H1 (cell line): ENCODE results near the gene RAD51B. TPM values are rescaled to one million over a fixed set of nuclear protein-coding genes. Genes with fewer than 3 reads are reported as not detected.

ENCODE experiments used
- CEBPB ChIP-seq: IDR thresholded peaks from 2 replicates; pipeline ENCODE4 v1.6.1; 2012; ENCODE audit warnings: low read depth, low read length
- KDM1A ChIP-seq: fragments of 200-600, 300-600 bp; sonication (generic); IDR thresholded peaks from 2 replicates; pipeline ENCODE4 v1.7.1; 2016; ENCODE audit warnings: mild to moderate bottlenecking, low read length, borderline replicate concordance
- RBBP5 ChIP-seq: IDR thresholded peaks from 2 replicates; pipeline ENCODE4 v1.7.1; 2012; ENCODE audit warnings: low read depth, mild to moderate bottlenecking, inconsistent platforms, low read length, moderate library complexity, borderline replicate concordance
- SAP30 ChIP-seq: fragments of 300-600 bp; sonication (generic); IDR thresholded peaks from 2 replicates; pipeline ENCODE4 v1.7.1; 2012; ENCODE audit warnings: low read length, moderate library complexity, mild to moderate bottlenecking, inconsistent platforms; ENCODE audit not compliant: insufficient read depth, insufficient replicate concordance
- TCF12 ChIP-seq: IDR thresholded peaks from 2 replicates; pipeline ENCODE4 v1.6.1; 2011; ENCODE audit warnings: low read depth, mild to moderate bottlenecking, low read length
- YY1 ChIP-seq: IDR thresholded peaks from 2 replicates; pipeline ENCODE4 v1.6.1; 2011; ENCODE audit warnings: low read depth, mild to moderate bottlenecking, low read length
- polyA plus RNA-seq, 7 experiments: library from polyadenylated mRNA; depleted of rRNA in 3 of 7; stranded (reverse) in 5 of 7; unstranded in 2 of 7; fragments of >200 nt in 5 of 7; fragments of 200-250 nt in 2 of 7; gene quantifications; 1 replicate in 5 of 7; 2 replicates in 1 of 7; 4 replicates in 1 of 7; pipeline versions ENCODE4 v1.2.1 to v1.2.3, GENCODE V29; 2011 to 2013; ENCODE audit warnings: missing spikeins in 2 of 7, mixed read lengths in 2 of 7
- total RNA-seq: library from RNA; stranded (reverse); fragmentation: NEBNext Ultra II Directional; extraction: Animal tissue kit (Norgen Biotek cat#: 25700); gene quantifications from 2 replicates; pipeline ENCODE4 v1.2.1, GENCODE V29; 2021
- TF ChIP-seq, protein P1 (sequence below), 3 experiments: IDR thresholded peaks; 1 replicate in 2 of 3; 2 replicates in 1 of 3; pipeline versions ENCODE4 v1.5.1 to v1.6.1; 2011; ENCODE audit warnings: low read length in 3 of 3, mild to moderate bottlenecking in 3 of 3, inconsistent platforms in 2 of 3, low read depth in 1 of 3, moderate library complexity in 1 of 3; ENCODE audit not compliant: insufficient read depth in 1 of 3; ENCODE audit errors: control extremely low read depth in 1 of 3
- TF ChIP-seq, protein P2 (sequence below): IDR thresholded peaks from 2 replicates; pipeline ENCODE4 v1.6.1; 2011; ENCODE audit warnings: low read depth, mild to moderate bottlenecking, low read length; ENCODE audit not compliant: insufficient read depth
- TF ChIP-seq, protein P3 (sequence below): IDR thresholded peaks from 2 replicates; pipeline ENCODE4 v1.6.1; 2012; ENCODE audit warnings: inconsistent platforms

RAD51B gene
- total and polyA plus RNA-seq, 2 of the 8 experiments (the other 6 are each of a cell fraction or from before 2014, with no cell fraction given), result 3.9 to 14.9 TPM

DNA sequence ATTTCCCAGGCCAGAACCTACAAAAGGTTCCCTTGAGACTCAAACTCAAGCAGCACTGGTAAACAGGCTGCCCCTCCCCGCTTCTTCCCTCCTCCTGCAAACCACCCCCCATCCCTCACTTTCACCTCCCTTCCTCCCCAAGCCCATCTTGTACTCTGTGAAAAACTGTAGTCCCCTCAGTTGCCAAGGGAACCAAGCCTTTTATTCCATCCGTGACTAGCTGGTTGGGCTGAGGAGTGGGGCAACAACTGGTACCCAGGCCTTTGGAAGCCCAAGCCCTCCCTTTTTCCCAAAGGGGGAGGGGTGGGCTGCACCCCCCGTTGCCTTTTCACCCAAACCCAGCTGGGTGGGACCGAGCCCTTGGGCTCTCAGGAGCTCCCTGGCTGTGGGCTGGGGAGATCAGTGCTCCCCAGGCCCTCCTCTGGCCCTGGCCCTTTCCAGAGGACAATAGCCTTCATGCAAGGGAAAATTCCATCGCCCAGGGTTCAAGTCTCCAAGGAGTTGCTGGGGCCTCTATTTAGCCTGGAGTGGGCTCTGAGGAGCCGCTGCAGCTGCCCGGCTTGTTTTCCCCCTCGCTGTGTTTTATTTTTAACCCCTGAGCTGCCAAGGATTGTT is 911.3 kb downstream of the RAD51B start (continued):
- TF ChIP-seq, protein P1, sequence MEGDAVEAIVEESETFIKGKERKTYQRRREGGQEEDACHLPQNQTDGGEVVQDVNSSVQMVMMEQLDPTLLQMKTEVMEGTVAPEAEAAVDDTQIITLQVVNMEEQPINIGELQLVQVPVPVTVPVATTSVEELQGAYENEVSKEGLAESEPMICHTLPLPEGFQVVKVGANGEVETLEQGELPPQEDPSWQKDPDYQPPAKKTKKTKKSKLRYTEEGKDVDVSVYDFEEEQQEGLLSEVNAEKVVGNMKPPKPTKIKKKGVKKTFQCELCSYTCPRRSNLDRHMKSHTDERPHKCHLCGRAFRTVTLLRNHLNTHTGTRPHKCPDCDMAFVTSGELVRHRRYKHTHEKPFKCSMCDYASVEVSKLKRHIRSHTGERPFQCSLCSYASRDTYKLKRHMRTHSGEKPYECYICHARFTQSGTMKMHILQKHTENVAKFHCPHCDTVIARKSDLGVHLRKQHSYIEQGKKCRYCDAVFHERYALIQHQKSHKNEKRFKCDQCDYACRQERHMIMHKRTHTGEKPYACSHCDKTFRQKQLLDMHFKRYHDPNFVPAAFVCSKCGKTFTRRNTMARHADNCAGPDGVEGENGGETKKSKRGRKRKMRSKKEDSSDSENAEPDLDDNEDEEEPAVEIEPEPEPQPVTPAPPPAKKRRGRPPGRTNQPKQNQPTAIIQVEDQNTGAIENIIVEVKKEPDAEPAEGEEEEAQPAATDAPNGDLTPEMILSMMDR (IDR thresholded peaks at IDR 0.05; ENCODE audit: control extremely low read depth in 1 of 3, insufficient read depth in 1 of 3, low read depth in 1 of 3, low read length in 3 of 3), result no peak
- TF ChIP-seq, protein P2, sequence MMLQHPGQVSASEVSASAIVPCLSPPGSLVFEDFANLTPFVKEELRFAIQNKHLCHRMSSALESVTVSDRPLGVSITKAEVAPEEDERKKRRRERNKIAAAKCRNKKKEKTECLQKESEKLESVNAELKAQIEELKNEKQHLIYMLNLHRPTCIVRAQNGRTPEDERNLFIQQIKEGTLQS, result no peak
- TF ChIP-seq SAP30 (no peak), CEBPB (no peak), TCF12 (peak; percentile 33; the same call in 1 of the 2 replicates), KDM1A (peak; percentile 80; the same call in 1 of the 2 replicates), YY1 (no peak), RBBP5 (no peak)
- TF ChIP-seq, protein P3, sequence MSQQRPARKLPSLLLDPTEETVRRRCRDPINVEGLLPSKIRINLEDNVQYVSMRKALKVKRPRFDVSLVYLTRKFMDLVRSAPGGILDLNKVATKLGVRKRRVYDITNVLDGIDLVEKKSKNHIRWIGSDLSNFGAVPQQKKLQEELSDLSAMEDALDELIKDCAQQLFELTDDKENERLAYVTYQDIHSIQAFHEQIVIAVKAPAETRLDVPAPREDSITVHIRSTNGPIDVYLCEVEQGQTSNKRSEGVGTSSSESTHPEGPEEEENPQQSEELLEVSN, result no peak
